Activated CD8-positive, alpha-beta memory T cell treated with anti-CD3 and anti-CD28 coated beads, Interleukin-2, amount 50 U/mL, for 48 hours (primary cell): ENCODE measurements around the gene SRR.

Source experiments
- DNase-seq: peaks from one replicate; pipeline ENCODE4 v3.0.0-alpha.2; 2020

SRR gene

DNA sequence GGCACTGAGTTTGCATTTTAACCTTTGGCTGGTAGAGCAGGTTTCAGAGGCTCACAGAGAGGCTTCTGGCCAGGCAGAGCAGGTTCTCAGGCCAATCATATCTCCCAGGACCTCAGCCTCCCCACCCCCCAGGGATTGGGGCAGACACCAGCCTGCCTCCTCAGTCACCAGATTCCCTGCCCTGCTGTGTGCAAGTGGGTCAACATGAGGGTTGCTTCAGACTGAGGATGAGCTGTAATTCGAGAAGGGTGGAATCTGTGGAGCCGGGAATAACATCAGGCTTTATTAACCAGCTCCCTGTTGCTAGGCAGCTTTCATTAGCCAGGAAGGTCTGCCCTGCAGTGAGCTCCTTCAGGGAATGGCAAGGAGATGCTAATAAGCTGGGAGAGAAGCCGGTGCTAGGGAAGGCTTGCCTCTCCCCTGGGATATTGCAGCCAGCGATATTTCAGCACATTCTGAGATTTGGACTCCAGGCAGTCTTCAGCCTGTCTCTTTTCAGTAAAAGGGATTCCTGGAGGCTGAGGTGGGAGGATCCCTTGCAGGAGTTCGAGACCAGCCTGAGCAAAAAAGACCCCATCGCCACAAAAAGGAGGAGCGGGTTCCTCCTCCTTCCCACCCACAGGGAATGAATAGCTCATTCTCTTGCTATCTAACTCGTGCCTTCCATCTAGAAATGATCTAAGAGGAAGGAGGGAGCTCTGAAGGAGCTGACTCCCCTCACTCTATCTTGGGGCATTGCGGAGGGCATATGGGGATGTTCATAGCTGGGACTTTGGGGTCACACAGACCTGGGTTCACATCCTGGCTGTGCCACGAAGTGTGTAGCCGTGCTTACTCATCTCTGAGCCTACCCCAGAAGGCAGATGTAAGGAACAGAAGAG lies 44.3 kb downstream of the SRR start:
- no peak for DNase-seq

DNA sequence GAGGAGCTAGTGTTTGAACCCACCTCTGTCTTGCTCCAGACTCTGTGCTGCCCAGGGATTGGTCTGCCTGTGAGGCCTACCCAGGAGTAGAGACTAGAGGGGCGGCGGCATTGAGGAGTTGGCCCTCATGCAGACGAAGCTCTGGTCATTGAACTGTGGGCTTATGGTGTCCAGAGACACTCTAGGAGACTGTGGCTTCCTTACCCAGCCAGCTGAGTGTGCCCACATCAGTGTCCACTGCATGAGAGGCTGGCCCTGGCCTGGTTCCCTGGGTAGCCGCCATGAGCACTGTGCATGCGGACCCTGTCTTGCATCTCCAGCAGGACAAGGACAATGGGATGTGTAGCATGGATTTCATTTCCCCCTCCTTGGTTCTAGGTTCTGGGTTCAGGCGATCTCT lies 47.5 kb downstream of the SRR start:
- no peak for DNase-seq

DNA sequence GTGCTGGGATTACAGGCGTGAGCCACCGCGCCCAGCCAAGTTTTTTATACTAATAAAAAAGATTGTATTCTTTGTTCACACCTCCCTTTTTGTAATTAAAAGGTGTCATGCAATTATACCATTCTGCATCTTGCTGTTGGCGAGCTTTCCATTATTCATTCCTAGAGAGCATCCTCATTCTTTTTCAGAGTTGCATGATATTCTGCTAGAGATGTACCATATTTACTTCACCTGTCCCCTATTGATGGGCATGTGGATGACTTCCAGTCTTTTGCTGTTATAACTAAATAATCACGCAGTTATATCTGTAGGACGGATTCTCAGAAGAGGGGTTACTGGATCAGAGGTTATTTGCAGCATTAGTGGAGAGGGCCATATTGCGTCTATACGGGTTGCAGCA lies 50.6 kb downstream of the SRR start:
- no peak for DNase-seq

DNA sequence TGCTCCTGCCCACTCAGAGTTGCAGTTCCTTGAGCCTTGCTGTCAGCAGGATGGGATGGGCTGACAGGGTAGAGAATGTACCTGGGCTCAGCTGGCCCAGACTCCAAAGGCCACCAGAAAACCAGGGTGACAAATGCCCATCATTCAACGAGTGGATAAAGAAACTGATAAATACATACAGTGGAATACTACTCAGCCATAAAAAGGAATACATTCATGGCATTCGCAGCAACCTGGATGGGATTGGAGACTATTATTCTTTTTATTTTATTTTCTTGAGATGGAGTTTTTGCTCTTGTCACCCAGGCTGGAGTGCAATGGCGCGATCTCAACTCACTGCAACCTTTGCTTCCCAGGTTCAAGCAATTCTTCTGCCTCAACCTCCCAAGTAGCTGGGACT lies 53.5 kb downstream of the SRR start:
- no peak for DNase-seq

DNA sequence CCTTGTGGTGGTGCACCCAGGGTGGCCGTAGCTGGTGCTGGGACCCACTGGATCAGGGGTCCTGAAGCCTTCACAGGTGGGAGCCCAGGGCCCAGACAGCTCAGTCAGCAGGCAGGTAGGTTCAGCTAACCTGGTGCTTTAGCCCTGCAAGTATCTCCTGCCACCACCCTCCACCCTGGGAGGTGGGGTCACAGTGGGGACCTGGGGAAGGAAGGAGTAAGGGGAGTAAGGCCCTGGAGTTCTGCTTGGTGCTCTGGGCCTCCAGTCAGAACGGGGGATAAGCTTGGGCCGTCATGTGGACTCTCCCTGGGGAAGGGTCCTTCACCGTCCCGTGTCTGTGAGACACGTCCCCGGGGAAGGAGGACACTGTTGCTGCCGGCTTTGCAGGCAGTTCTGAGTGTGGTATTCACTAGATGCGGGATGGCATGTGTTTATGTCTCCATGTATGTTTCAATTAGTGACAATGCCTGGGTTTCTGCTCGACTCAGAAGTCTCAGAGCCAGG lies 54.2 kb downstream of the SRR start:
- no peak for DNase-seq

DNA sequence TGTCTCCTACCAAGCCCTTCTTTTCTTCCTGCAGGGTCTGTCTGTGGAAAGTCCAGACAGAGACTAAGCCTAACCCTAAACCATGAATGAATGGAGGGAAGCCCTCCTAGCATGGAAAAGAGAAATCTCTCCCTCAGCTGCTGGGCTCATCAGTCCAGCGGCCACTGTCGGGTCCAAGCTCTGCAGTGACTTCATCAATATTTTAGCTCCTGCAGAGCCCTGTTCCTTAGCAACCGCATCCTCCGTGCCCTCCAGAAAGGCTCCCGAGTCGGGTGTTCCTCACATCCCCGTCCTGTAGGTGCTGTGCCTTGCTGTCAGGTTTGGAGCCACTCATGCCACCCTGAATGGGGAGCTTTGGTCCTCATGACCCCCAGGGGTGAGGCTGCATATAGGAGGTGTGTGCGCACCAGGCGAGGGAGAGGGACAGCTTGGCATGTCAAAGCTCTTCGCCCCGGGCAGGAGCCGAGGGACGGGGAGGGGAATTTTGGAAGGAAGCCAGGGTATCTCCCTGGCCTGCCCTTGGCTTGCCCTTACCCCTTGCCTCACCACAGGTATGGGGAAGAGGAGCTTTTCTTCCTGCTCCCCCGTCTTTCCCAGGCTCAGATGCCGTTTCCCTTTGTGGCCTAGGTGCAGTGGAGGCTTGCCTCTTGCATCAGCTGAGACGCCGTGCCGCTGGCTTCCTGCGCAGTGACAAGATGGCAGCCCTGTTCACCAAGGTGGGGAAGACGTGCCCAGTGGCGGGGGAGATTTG lies 57.4 kb downstream of the SRR start:
- no peak for DNase-seq

DNA sequence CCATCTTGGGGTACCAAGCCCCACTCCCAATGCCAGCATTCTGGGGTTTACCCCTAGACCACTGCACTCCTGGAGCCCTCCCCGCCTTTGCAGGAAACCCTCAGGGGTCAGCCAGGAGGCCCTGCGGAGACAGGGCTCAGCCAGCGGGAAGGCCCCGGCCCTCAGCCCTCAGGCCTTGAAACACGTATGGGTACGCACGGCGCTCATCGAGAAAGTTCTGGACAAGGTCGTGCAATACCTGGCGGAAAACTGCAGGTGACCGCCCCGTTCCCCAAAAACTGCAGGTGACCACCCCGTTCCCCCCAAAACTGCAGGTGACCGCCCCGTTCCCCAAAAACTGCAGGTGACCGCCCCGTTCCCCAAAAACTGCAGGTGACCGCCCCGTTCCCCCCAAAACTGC lies 58.3 kb downstream of the SRR start:
- no peak for DNase-seq

DNA sequence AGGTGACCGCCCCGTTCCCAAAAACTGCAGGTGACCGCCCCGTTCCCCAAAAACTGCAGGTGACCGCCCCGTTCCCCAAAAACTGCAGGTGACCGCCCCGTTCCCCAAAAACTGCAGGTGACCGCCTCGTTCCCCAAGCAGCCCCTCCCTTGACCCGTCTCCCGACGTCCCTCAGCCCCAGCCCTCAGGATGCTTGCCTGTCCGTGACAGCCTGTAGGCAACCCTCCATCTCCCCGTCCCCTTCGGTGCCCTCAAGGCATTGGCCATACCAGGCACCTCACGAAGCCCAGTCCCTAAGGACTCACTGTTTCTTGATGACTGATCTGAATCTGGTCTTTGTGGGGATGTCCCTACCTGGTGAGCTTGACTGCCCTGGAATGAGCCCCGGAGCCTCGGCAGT lies 58.7 kb downstream of the SRR start:
- DNase-seq = no peak

DNA sequence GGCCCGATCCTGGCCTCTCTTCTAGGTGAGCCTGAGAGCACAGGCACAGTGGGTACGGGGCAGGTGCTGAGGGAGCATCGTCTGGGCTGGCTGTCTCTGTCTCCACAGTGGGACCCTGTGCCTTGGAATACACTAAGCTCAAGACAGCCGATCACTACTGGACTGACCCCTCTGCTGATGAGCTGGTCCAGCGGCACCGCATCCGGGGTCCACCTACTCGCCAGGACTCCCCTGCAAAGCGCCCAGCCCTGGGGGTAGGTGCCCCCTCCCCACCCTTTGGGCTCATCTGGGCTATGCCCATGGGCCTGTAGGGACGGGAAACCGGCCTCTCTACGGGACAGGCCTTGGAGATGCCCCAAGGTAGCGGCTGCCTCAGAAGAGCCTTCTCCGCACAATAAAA lies 59.1 kb downstream of the SRR start:
- no peak for DNase-seq

DNA sequence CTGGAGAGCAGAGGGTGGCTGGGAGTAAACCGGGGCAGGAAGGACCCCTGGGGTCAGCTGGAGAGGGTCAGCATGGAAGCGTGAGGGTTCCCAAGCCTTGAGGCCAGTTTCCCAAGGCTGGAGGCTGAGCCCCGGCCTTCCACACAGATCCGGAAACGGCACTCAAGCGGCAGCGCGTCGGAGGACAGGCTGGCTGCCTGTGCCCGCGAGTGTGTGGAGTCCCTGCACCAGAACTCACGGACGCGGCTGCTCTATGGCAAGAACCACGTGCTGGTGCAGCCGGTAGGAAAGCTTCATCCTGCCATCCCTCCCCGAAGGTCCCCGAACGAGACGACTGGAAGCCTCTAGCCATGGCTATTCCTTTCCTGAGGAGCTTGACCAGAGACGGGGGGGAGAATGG lies 59.6 kb downstream of the SRR start:
- no peak for DNase-seq

DNA sequence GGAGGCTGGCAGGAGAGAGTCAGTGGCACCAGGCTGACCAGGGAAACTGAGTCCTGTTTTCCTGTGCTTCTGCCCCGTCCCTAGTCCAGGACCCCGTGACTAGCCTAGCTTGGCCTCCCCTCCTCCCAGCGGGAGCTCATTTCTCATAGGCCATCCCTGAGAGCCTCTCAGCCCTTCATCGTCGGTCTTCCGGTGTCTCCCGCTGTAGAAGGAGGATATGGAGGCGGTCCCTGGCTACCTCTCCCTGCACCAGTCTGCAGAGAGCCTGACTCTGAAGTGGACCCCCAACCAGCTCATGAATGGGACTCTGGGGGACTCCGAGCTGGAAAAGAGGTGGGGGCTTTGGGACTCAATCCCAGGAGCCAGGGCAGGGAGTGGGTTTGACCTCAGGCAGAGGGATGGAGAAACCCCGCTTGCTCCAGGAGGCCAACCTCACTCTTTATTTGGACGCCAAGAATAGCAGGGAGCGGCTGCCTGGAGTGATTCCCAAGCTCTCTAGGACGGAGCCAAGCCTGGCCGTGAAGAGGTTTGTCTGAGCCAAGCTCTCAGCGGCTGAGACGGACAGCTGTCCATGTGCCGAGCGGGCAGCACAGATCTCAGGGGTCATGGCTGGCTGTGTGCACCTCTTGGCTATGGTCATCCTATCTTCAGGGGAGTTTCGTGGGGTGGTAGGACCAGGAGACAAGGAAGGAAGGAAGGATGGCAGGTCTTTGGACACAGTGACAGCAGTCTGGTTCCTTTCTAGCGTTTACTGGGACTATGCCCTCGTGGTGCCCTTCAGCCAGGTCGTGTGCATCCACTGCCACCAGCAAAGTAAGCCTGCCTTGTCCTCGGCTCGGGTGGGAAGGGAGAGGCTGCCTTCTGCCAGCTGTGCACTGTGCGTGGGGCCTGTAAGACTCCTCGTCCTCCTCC lies 60.4 kb downstream of the SRR start:
- DNase-seq = no peak

DNA sequence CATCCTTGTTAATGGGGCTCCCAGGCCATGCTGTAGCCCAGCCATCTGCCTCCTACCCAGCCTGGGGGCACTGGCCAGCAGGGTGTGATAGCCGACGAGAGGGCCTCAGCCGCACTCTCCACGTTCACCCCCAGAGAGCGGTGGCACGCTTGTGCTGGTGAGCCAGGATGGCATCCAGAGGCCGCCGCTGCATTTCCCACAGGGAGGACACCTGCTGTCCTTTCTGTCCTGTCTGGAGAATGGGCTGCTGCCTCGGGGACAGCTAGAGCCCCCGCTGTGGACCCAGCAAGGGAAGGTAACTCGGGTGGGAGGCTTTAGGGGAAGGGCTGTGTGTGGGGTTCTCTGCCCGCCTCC lies 61.0 kb downstream of the SRR start:
- no peak for DNase-seq

DNA sequence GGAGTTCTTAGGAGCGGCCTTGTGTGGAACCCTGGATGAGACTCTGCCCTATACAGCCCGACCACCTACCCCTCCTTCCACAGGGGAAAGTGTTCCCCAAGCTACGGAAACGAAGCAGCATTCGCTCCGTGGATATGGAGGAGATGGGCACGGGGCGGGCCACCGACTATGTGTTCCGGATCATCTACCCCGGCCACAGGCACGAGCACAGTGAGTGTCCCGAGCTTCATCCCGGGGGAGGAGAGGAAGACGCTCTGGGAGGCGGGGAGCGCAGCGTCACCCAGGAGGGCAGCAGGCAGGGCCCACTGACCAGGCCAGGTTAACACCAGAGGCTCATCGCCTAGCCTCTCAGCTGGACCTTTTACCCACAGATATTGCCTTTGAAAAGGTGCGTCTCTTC lies 61.4 kb downstream of the SRR start:
- DNase-seq = no peak

DNA sequence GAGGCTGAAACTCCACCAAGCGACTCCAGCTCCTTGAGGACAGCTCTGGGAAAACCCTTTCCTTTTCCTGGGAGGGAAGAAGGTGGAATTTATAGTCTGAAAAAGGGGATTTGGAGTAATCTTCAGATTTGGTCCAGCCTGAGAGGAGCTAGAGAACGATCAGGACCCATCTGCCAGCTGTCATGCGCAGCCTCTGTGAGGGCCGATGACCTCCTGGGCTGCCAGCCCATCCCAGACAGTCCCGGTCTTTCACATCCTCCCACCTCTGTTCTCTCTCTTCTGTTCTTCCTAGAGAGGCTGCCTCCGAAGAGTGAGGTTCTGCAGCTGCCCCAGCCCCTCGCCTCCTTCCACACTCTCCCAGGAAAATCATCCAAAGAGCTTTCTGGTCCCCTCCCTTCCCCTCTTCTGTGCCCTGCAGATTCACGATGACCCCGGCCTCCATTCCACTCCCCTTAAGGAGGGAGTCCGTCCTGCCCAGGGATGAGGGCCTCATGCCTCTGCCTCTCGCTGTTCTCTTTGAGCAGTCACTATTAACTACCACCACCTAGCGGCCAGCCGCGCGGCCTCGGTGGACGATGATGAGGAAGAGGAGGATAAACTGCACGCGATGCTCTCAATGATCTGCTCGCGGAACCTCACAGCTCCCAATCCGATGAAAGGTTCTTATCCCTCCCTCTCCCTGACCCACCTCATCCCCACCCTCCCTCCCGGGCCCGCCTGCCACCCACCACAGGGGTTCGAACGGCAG lies 63.2 kb downstream of the SRR start:
- no peak for DNase-seq

DNA sequence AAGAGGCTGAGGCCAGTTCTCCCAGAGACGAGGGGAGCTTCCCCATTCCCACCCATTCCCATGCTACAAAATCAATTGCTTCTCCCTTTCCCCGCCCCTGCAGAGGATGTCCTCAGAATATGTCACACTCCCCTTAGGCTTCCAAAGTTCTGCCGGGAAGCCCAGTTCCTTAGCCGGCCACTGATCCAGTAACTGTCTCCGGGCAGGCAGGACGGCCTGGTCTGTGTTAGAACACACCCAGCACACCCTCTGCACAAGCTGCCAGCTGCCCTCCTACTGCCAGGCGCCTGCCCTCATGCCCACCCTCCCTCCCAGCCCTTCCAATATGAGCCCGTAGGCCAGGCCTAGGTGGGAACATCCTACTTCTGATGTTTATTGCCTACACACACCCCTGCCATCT lies 64.6 kb downstream of the SRR start:
- DNase-seq = no peak

DNA sequence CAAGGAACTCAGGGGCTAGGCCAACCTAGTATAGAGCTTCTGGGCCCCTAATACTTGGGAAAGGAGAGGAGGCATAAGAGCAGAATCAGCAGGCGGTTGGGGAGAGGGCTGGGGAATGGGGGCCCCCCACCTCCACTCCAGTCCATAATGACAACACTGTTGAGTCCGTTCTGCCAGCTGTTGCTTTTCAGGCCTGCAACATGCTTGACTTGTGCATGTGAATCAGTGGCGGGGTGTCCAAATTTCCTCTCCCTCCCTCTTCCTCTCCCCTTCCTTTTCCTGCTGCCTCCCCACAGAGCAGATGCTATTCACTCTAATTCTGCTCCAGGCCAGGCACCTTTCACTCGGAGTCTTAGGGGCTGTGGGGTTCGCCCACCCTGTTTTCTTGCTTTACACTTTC lies 65.3 kb downstream of the SRR start:
- no peak for DNase-seq

DNA sequence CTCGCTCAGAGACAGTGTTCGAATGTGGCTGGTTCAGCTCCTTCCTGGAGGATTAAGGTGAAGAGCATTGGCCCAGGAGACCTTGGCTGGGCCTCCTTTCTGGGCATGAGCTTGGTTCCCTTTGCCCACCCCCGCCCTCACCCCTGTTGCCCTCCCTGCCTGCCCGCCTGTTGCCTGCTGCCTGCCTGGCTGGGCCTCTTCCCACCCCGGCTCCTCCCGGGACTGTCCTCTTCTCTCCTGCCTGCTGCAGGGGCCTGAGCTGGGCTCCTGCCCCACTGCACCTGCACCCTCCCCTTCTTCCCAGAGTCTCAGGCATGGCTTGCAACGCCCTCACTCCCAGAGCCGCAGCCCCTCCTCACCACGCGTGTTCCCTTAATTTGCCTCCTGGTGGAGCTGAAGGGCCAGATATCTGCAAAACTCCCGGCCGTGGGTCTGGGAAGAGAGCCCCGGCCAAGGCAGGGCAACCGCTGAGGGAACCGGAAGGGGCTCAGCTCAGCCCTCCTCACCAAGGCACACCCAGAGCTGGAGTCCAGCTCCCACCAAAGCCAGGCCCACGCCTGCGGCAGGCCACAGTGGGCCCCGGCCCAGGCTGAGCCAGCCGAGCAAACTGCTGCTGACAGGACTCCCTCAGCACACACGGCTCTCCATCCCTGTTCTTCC lies 65.9 kb downstream of the SRR start:
- DNase-seq = no peak

DNA sequence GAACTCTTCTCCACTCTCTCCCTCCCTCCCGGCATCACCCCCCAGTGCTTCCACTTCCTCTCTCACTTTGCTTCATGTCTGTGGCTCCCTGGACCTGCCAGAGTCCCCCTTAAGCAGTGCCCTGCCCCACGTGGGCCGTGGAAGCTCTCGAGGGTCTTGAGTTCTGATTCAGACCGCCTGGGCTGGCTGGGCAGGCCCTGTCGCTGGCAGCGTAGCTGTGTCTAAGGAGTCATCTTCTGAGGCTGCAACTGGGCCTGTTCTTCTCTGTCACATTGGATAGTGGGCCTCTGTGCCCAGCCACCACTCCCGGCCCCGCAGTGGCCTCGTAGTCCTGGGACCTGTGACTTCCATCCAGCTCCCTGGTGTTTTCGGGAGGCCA lies 66.5 kb downstream of the SRR start:
- DNase-seq = no peak

DNA sequence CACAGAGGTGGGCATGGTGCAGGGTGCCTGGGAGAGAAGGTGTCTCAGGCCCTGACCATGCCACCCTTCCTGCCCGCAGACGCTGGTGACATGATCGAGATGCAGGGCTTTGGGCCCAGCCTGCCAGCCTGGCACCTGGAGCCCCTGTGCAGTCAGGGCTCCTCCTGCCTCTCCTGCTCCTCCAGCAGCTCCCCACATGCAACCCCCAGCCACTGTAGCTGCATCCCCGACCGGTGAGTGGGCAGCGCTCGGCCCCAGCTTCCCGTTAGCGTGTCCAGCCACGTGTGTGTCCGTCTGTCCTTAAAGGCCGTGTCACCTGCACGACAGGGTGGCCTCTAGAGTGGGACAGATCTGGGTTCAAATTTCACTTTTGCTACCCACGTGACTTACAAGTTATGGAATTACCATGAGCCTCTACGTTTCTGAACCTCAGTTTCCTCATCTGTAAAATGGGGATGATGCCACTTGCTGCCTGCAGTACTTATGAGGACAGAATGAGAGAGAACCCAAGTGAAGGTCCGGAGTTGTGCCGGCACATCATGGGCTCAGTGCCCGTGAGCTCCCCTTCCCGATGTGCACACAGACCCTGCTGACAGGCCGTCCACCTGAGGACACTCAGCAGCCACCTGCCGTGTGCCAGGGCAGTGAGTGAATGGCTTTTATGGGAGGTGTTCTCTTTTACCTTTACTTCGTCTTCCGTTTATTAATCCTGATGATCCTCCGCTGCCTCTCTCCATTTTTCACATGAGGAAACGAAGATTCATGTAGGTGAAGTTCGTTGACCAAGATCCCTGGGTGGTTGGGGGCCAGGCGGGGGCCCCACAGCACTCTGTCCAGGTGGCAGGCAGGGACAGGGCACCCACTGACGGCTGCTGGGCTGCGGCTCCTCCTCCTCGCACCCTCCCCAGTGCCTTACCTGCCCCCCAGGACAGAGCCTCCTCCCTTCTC lies 67.7 kb downstream of the SRR start:
- no peak for DNase-seq

DNA sequence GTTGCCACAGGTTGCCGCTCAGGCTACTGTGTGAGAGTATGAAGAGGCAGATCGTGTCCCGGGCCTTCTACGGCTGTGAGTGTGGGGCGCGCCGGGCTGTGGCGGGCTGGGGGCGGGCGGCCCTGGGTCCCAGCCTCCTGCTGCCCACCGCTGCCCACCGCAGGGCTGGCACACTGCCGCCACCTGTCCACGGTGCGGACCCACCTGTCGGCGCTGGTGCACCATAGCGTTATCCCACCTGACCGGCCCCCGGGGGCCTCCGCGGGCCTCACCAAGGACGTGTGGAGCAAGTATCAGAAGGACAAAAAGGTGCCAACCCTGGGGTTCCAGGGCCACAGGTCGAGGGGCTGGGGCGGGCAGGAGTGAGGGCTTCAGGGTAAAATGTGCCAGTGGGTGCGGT lies 68.4 kb downstream of the SRR start:
- no peak for DNase-seq

DNA sequence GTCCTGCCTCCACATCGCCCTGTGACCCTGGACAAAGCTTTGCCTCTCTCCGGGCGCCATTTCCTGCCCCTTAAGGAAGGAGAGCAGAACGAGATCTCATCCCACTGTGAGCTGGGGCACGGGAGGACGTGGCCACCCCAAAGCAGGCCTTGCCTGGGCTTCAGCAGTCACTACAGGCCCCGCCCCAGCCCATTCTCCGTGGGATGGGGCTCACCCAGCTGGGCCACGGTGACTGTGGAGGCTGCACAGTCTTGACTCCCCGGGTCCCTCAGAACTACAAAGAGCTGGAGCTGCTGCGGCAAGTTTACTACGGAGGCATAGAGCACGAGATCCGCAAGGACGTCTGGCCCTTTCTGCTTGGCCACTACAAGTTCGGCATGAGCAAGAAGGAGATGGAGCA lies 68.9 kb downstream of the SRR start:
- no peak for DNase-seq
